Small intestine (tissue), 7 donors: ENCODE results near the gene VAV3. TPM values are rescaled to one million over a fixed set of nuclear protein-coding genes. Genes with fewer than 3 reads are reported as not detected.
"Not testable (repeated sequence)": the region's sequence is repeated elsewhere in the genome, so short reads cannot be mapped to it uniquely, and the experiment has no call there.

Experiments used
- DNase-seq, 2 donors: peaks; one replicate each; pipeline versions ENCODE4 v3.0.0 to v3.0.0-alpha.2; 2013
- FAIRE-seq: peaks from 2 replicates; lab custom pipeline; 2012; peaks lifted over from hg19 to GRCh38; lab: Jason Lieb, UNC
- H3K27ac ChIP-seq, 3 donors: one replicate each; pipeline ENCODE4 v1.5.1; 2013; ENCODE audit warnings: low read length in 2 of 3, mild to moderate bottlenecking in 2 of 3, control low read depth in 1 of 3, inconsistent platforms in 1 of 3, low read depth in 1 of 3, moderate library complexity in 1 of 3
- H3K27me3 ChIP-seq, 3 donors: one replicate each; pipeline ENCODE4 v1.6.1; 2013; ENCODE audit warnings: low read length in 3 of 3, inconsistent platforms in 1 of 3; ENCODE audit not compliant: control insufficient read depth in 3 of 3, insufficient read depth in 3 of 3
- H3K36me3 ChIP-seq, 3 donors: one replicate each; pipeline ENCODE4 v1.6.1; 2013; ENCODE audit warnings: low read length in 3 of 3, inconsistent platforms in 1 of 3, low read depth in 1 of 3, mild to moderate bottlenecking in 1 of 3, moderate library complexity in 1 of 3; ENCODE audit not compliant: control insufficient read depth in 3 of 3, insufficient read depth in 2 of 3
- H3K4me1 ChIP-seq, 3 donors: one replicate each; pipeline ENCODE4 v1.6.1; 2013; ENCODE audit warnings: low read length in 2 of 3, inconsistent platforms in 1 of 3, low read depth in 1 of 3, mild to moderate bottlenecking in 1 of 3, moderate library complexity in 1 of 3; ENCODE audit not compliant: control insufficient read depth in 3 of 3, insufficient read depth in 2 of 3
- H3K4me3 ChIP-seq, 3 donors: one replicate each; pipeline ENCODE4 v1.5.1; 2013; ENCODE audit warnings: low read length in 3 of 3, control low read depth in 1 of 3, inconsistent platforms in 1 of 3, low read depth in 1 of 3, mild to moderate bottlenecking in 1 of 3, moderate library complexity in 1 of 3
- H3K9me3 ChIP-seq, 2 donors: one replicate each; pipeline ENCODE4 v1.6.1; 2013; ENCODE audit warnings: low read depth in 1 of 2, low read length in 1 of 2; ENCODE audit not compliant: control insufficient read depth in 2 of 2, insufficient read depth in 1 of 2
- WGBS, 3 donors: extraction: QIAGEN DNeasy Blood & Tissue Kit; methylation state at CpG; one replicate each; pipeline ENCODE4 v1.1.7; 2013; 5-methylcytosine and 5-hydroxymethylcytosine counted together
- polyA plus RNA-seq, 4 donors: library from polyadenylated mRNA; stranded (reverse) in 3 of 4; unstranded in 1 of 4; fragments of 200-250 nt in 3 of 4; fragments of 120-200 nt in 1 of 4; gene quantifications; one replicate each; pipeline versions ENCODE4 v1.2.1 to v1.2.3, GENCODE V29; 2013
- donor health status: healthy with polysubstance abuse.
- donor health status: control.
- donor health status: control.
- donor health status: Bipolar disorder and iron deficiency.
- donor health status: healthy.

Gene VAV3
- polyA plus RNA-seq, 4 donors: 5.4 to 50.2 (median 11.2) TPM

GRCh38 chr1:107661158-107661557 lies 303.8 kb downstream of the VAV3 start:
- no peak for FAIRE-seq
- no peak overlapping the region for H3K4me3 ChIP-seq
- DNase-seq: no peak
- no peak overlapping the region for H3K27ac ChIP-seq
- 88 to 97% (median 94%) methylated on average over 7 of the region's 7 CpGs for WGBS, 3 donors
- no peaks in the 10 kb centered on the region for H3K9me3 ChIP-seq
- H3K4me1 ChIP-seq: peaks cover 0 to 21% (median 2%) of the 10 kb centered on the region in 3 donors
- H3K27me3 ChIP-seq: no peaks in the 10 kb centered on the region
- peaks cover 0 to 3% (median 0%) of the 10 kb centered on the region in 3 donors for H3K36me3 ChIP-seq

- DNase-seq (no peak), FAIRE-seq (no peak)
- WGBS, 3 donors: 90 to 94% (median 90%) methylated on average over 2 of the region's 2 CpGs
- H3K36me3 ChIP-seq: peaks cover 0 to 3% (median 0%) of the 10 kb centered on the region in 3 donors
- H3K9me3 ChIP-seq: no peaks in the 10 kb centered on the region
- H3K27ac ChIP-seq: no peak overlapping the region
- H3K27me3 ChIP-seq: no peaks in the 10 kb centered on the region
- H3K4me1 ChIP-seq: peaks cover 0 to 10% (median 0%) of the 10 kb centered on the region in 3 donors
- no peak overlapping the region for H3K4me3 ChIP-seq
Observed at GRCh38 chr1:107659961-107660360, 305.0 kb downstream of the VAV3 start.

GRCh38 chr1:107657356-107657755 lies 307.6 kb downstream of the VAV3 start:
- no peaks in the 10 kb centered on the region for H3K9me3 ChIP-seq
- no peaks in the 10 kb centered on the region for H3K4me1 ChIP-seq
- no peak overlapping the region for H3K4me3 ChIP-seq
- no peak overlapping the region for H3K27ac ChIP-seq
- no peaks in the 10 kb centered on the region for H3K27me3 ChIP-seq
- FAIRE-seq (no peak), DNase-seq (no peak)
- H3K36me3 ChIP-seq: peaks cover 0 to 3% (median 0%) of the 10 kb centered on the region in 3 donors
- 90 to 94% (median 94%) methylated on average over 4 of the region's 4 CpGs for WGBS, 3 donors

GRCh38 chr1:107653765-107654164 lies 311.2 kb downstream of the VAV3 start:
- peaks cover 0 to 10% (median 4%) of the 10 kb centered on the region in 3 donors for H3K4me1 ChIP-seq
- no peaks in the 10 kb centered on the region for H3K36me3 ChIP-seq
- no peak for FAIRE-seq
- H3K9me3 ChIP-seq: no peaks in the 10 kb centered on the region
- H3K27ac ChIP-seq: no peak overlapping the region
- H3K4me3 ChIP-seq: no peak overlapping the region
- 43 to 51% (median 44%) methylated on average over 2 of the region's 2 CpGs for WGBS, 3 donors
- no peaks in the 10 kb centered on the region for H3K27me3 ChIP-seq
- DNase-seq: no peak

GRCh38 chr1:107653005-107653404 lies 312.0 kb downstream of the VAV3 start:
- peaks cover 0 to 13% (median 4%) of the 10 kb centered on the region in 3 donors for H3K4me1 ChIP-seq
- no peak overlapping the region for H3K27ac ChIP-seq
- H3K36me3 ChIP-seq: no peaks in the 10 kb centered on the region
- FAIRE-seq (no peak), DNase-seq (no peak)
- no peaks in the 10 kb centered on the region for H3K9me3 ChIP-seq
- WGBS, 3 donors: 50 to 69% (median 57%) methylated on average over 1 of the region's 1 CpG
- no peak overlapping the region for H3K4me3 ChIP-seq
- no peaks in the 10 kb centered on the region for H3K27me3 ChIP-seq

GRCh38 chr1:107650825-107651224 lies 314.2 kb downstream of the VAV3 start:
- 88 to 99% (median 88%) methylated on average over 2 of the region's 2 CpGs for WGBS, 3 donors
- FAIRE-seq, H3K36me3 ChIP-seq, DNase-seq, H3K27ac ChIP-seq, H3K9me3 ChIP-seq, H3K27me3 ChIP-seq, H3K4me3 ChIP-seq: not testable (repeated sequence)
- peaks cover 0 to 13% (median 4%) of the 10 kb centered on the region in 3 donors for H3K4me1 ChIP-seq

- Histone ChIP-seq H3K9me3 (no peaks in the 10 kb centered on the region), H3K27me3 (no peaks in the 10 kb centered on the region), H3K4me3 (no peak overlapping the region), H3K27ac (peak overlapping the region in 1 of 3 donors; percentile 31), H3K4me1 (peaks cover 0 to 13% (median 4%) of the 10 kb centered on the region in 3 donors), H3K36me3 (no peaks in the 10 kb centered on the region)
- 12 to 64% (median 36%) methylated on average over 3 of the region's 3 CpGs for WGBS, 3 donors
- peak; percentile 52 to 68 for DNase-seq
- FAIRE-seq: no peak
Observed at GRCh38 chr1:107649023-107649422, 316.0 kb downstream of the VAV3 start.

GRCh38 chr1:107648071-107648470 lies 316.9 kb downstream of the VAV3 start:
- FAIRE-seq (no peak), DNase-seq (no peak)
- no peak overlapping the region for H3K27ac ChIP-seq
- no peaks in the 10 kb centered on the region for H3K9me3 ChIP-seq
- no peaks in the 10 kb centered on the region for H3K27me3 ChIP-seq
- peaks cover 0 to 20% (median 4%) of the 10 kb centered on the region in 3 donors for H3K4me1 ChIP-seq
- no peaks in the 10 kb centered on the region for H3K36me3 ChIP-seq
- no peak overlapping the region for H3K4me3 ChIP-seq

GRCh38 chr1:107647012-107647411 lies 318.0 kb downstream of the VAV3 start:
- H3K27me3 ChIP-seq: no peaks in the 10 kb centered on the region
- peaks cover 0 to 3% (median 0%) of the 10 kb centered on the region in 3 donors for H3K36me3 ChIP-seq
- 74 to 80% (median 76%) methylated on average over 2 of the region's 2 CpGs for WGBS, 3 donors
- H3K4me1 ChIP-seq: peaks cover 0 to 20% (median 4%) of the 10 kb centered on the region in 3 donors
- no peaks in the 10 kb centered on the region for H3K9me3 ChIP-seq
- H3K27ac ChIP-seq: no peak overlapping the region
- FAIRE-seq: no peak
- no peak for DNase-seq
- H3K4me3 ChIP-seq: no peak overlapping the region
